ENCODE measurements around the gene NME3. TPM values are rescaled to one million over a fixed set of nuclear protein-coding genes. Genes with fewer than 3 reads are reported as not detected.

Gene NME3
- total and polyA plus RNA-seq, 9 of the 15 experiments (the other 6 are each of a cell fraction or from before 2014, with no cell fraction given): 0.68 to 76.3 (median 11.5) TPM

- no peaks in the 10 kb centered on the region for H3K9me3 ChIP-seq (replicated peaks; ENCODE audit: control insufficient read depth, insufficient read depth, low read depth, low read length)
- TF ChIP-seq POLR2G (IDR thresholded peaks at IDR 0.05; ENCODE audit: low read depth, low read length) (peak; percentile 43; the same call in 1 of the 2 replicates), THRAP3 (IDR thresholded peaks at IDR 0.05; ENCODE audit: borderline replicate concordance) (no peak)
- H3K27ac ChIP-seq (ENCODE audit: extremely low read depth, low read depth, low read length): no peak within 1 kb of the TSS
- ChIA-PET POLR2A (interaction anchor here (0.8 to 1.2 kb wide), 2 partner anchors 11 to 13 kb away, joined by 3 to 5 read pairs; partner anchors contain the start of genes NUBP2 and SPSB3), CTCF (ENCODE audit: low intra/inter-chr PET ratio) (no interaction called here)
- no peak within 1 kb of the TSS; a peak in 1 of 4 replicates for H3K9ac ChIP-seq (ENCODE audit: insufficient read depth in 1 of 2, low read depth in 2 of 2, low read length in 2 of 2)
- no peaks in the 10 kb centered on the region for H3K27me3 ChIP-seq (ENCODE audit: control insufficient read depth in 2 of 2, insufficient read depth in 2 of 2, low read length in 2 of 2)
- intact Hi-C loops (cut with micrococcal nuclease) (no loop called here), in situ Hi-C loops (cut with MboI) (no loop called here)
- no peaks in the 10 kb centered on the region for H3K79me2 ChIP-seq (ENCODE audit: control insufficient read depth, insufficient read depth, low read length)
- no peaks in the 10 kb centered on the region for H3K9me1 ChIP-seq (ENCODE audit: control insufficient read depth, insufficient read depth, low read length)
- no peak within 1 kb of the TSS for H3K4me2 ChIP-seq (ENCODE audit: insufficient read depth, low read length)
- FAIRE-seq (no peak), DNase-seq (ENCODE audit: extremely low read depth in 1 of 4, low spot score in 3 of 4) (no peak), ATAC-seq (no peak)
- H4K20me1 ChIP-seq (replicated peaks; ENCODE audit: control insufficient read depth, insufficient read depth, low read length): no peaks in the 10 kb centered on the region
- H3K4me3 ChIP-seq: no peak within 1 kb of the TSS
- peaks cover 16% of the 10 kb centered on the region; the same call in 1 of the 3 replicates for H3K36me3 ChIP-seq (ENCODE audit: control insufficient read depth, insufficient read depth, low read length)
- H3K4me1 ChIP-seq (replicated peaks in 1 of 2; ENCODE audit: control insufficient read depth in 2 of 2, insufficient read depth in 2 of 2, low read length in 2 of 2): peaks cover 0 to 47% of the 10 kb centered on the region in 2 experiments; a peak in 2 of 5 replicates
- 83% methylated on average over 19 of the region's 28 CpGs for WGBS (ENCODE audit: insufficient coverage, low coverage, missing lambda C conversion rate)
- no peak within 1 kb of the TSS for H2AFZ ChIP-seq (ENCODE audit: low read depth, low read length)
- BruUV-seq (replicated peaks): no TSS peak
These were observed 22.4 kb upstream of the NME3 start, which contains the start of gene IGFALS for GRCh38 chr16:1793578-1794220. IGFALS (minus strand) TSS chr16:1793705; CDS start chr16:1793652, 53 bp downstream.

- no peaks in the 10 kb centered on the region for H3K9me3 ChIP-seq (replicated peaks; ENCODE audit: control insufficient read depth, insufficient read depth, low read depth, low read length)
- CTCF ChIA-PET (ENCODE audit: low intra/inter-chr PET ratio): no interaction called here
- no peak overlapping the region for H2AFZ ChIP-seq (ENCODE audit: low read depth, low read length)
- no peak for DNase-seq (ENCODE audit: extremely low read depth in 1 of 4, low spot score in 3 of 4)
- no peak overlapping the region for H3K9ac ChIP-seq (ENCODE audit: insufficient read depth in 1 of 2, low read depth in 2 of 2, low read length in 2 of 2)
- POLR2A ChIA-PET: interaction anchor here (0.8 to 1.2 kb wide), 4 partner anchors 8 to 16 kb away, joined by 3 to 5 read pairs (median 4); partner anchors contain the start of genes NUBP2 and SPSB3
- FAIRE-seq: no peak
- no peak overlapping the region for H3K4me3 ChIP-seq
- H3K79me2 ChIP-seq (ENCODE audit: control insufficient read depth, insufficient read depth, low read length): no peaks in the 10 kb centered on the region
- H3K9me1 ChIP-seq (ENCODE audit: control insufficient read depth, insufficient read depth, low read length): no peaks in the 10 kb centered on the region
- H3K27ac ChIP-seq (ENCODE audit: extremely low read depth, low read depth, low read length): no peak overlapping the region
- no peaks in the 10 kb centered on the region for H3K27me3 ChIP-seq (ENCODE audit: control insufficient read depth in 2 of 2, insufficient read depth in 2 of 2, low read length in 2 of 2)
- peaks cover 23% of the 10 kb centered on the region; the same call in 1 of the 3 replicates for H3K36me3 ChIP-seq (ENCODE audit: control insufficient read depth, insufficient read depth, low read length)
- no TSS peak for BruUV-seq (replicated peaks)
- H3K4me2 ChIP-seq (ENCODE audit: insufficient read depth, low read length): no peak overlapping the region
- intact Hi-C loops (cut with micrococcal nuclease) (no loop called here), in situ Hi-C loops (cut with MboI) (no loop called here)
- H3K4me1 ChIP-seq (replicated peaks in 1 of 2; ENCODE audit: control insufficient read depth in 2 of 2, insufficient read depth in 2 of 2, low read length in 2 of 2): peaks cover 0 to 54% of the 10 kb centered on the region in 2 experiments; a peak in 2 of 5 replicates
- H4K20me1 ChIP-seq (replicated peaks; ENCODE audit: control insufficient read depth, insufficient read depth, low read length): no peaks in the 10 kb centered on the region
- WGBS (ENCODE audit: insufficient coverage, low coverage, missing lambda C conversion rate): 86% methylated on average over 28 of the region's 33 CpGs
- no peak for ATAC-seq
- TF ChIP-seq POLR2G (IDR thresholded peaks at IDR 0.05; ENCODE audit: low read depth, low read length) (peak; percentile 53), CBFA2T2 (conservative IDR thresholded peaks at IDR 0.05) (no peak)
These were observed 21.7 kb upstream of the NME3 start for GRCh38 chr16:1792836-1793577.
